Measurements from ENCODE around the gene RAB7A.

The RAB7A gene

GRCh38 chr3:128815318-128816064 is 89.5 kb downstream of the RAB7A start:
- H3K4me3 ChIP-seq (ENCODE audit: low read length): no peak overlapping the region
- no peak for DNase-seq (ENCODE audit: low read depth)
- TF ChIP-seq CTCF (conservative IDR thresholded peaks at IDR 0.05; ENCODE audit: low read depth, low read length): no peak

GRCh38 chr3:128818186-128818787 is 92.3 kb downstream of the RAB7A start:
- no peak overlapping the region for H3K4me3 ChIP-seq (ENCODE audit: low read length)
- TF ChIP-seq CTCF (conservative IDR thresholded peaks at IDR 0.05; ENCODE audit: low read depth, low read length): no peak
- no peak for DNase-seq (ENCODE audit: low read depth)

- no peak overlapping the region for H3K4me3 ChIP-seq (ENCODE audit: low read length)
- no peak for DNase-seq (ENCODE audit: low read depth)
- TF ChIP-seq CTCF (conservative IDR thresholded peaks at IDR 0.05; ENCODE audit: low read depth, low read length): no peak
Measured at GRCh38 chr3:128820252-128820839, 94.4 kb downstream of the RAB7A start.

- TF ChIP-seq CTCF (conservative IDR thresholded peaks at IDR 0.05; ENCODE audit: low read depth, low read length): no peak
- H3K4me3 ChIP-seq (ENCODE audit: low read length): no peak overlapping the region
- DNase-seq (ENCODE audit: low read depth): no peak
Measured at GRCh38 chr3:128823008-128823407, 97.0 kb downstream of the RAB7A start.

GRCh38 chr3:128823631-128824030 is 97.6 kb downstream of the RAB7A start:
- TF ChIP-seq CTCF (conservative IDR thresholded peaks at IDR 0.05; ENCODE audit: low read depth, low read length): no peak
- no peak for DNase-seq (ENCODE audit: low read depth)
- no peak overlapping the region for H3K4me3 ChIP-seq (ENCODE audit: low read length)

GRCh38 chr3:128824132-128824850 is 98.3 kb downstream of the RAB7A start:
- H3K4me3 ChIP-seq (ENCODE audit: low read length): no peak overlapping the region
- no peak for TF ChIP-seq CTCF (conservative IDR thresholded peaks at IDR 0.05; ENCODE audit: low read depth, low read length)
- no peak for DNase-seq (ENCODE audit: low read depth)

Data from retinal pigment epithelial cell (primary cell).